Measurements from ENCODE around the gene CARS2. TPM values are rescaled to one million over a fixed set of nuclear protein-coding genes. Genes with fewer than 3 reads are reported as not detected.
"Not testable (repeated sequence)": the region's sequence is repeated elsewhere in the genome, so short reads cannot be mapped to it uniquely, and the experiment has no call there.

Gene CARS2
- total RNA-seq, 1 donor: 60.1 TPM

DNA sequence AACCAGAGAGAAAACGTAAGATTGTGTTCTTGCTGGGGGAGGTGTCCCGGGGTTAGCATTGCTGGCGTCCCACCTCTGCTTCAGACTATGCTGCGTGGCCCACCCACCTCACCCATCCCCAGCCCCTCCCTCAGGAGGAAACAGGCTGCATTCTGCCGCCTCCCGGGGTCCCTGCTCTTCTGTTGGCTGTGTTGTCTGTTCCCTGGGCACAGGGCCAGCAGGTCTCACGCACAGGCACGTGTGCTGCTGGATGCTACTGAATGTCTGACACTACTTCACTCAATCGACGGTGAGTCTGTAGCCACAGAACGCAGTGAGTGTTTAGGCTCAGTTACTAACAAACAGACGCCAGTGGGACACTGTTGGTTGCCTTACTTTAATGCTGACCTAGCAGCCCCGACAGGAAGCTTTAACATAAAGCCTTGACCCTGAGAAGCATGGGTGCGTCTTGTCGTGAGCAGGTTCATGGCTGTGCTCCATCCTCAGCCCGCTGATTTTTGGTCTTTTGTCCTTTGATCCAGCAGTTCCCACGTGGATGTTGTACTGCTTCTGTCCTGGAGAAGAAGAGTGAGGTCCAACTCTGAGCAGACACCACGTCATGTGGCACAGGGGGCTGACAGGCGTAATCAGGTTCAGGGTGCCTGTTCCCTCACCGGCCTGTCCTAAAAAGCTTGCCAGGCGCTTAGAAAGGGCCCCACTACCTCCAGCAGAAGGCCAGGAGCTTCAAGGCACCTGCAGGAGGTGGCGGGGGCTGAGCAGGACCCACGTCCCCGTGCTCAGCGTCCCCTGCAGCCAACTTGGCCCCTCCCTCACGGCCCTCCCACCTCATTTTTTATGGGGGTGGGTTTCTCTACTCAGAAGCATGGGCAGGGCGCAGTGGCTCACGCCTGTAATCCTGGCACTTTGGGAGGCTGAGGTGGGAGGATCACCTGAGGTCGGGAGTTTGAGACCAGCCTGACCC, 64.6 kb downstream of the CARS2 start:
- DNase-seq (ENCODE audit: low read depth in 2 of 3, low spot score in 2 of 3): no peak

DNA sequence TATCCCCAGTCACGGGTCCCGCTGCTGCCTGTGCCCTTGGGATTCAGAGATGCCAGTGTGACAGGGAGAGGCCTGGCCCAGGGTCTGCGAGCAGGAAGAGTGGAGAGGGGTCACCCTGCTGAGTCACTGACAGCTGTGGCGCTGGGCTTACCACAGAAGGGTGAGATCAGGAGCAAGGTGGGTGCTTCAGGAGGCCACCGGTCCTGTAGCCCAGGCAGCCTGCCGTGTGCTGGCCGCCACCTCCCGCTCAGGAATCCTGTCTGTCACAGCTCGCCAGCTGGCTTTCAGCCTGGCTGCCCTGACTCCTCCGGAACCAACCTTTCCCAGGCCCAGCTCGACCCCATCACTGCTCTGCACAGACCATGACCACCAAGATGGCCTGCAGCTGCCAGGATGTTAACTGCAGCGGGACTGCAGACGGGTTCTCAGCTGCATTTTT, 65.3 kb downstream of the CARS2 start:
- DNase-seq (ENCODE audit: low read depth in 2 of 3, low spot score in 2 of 3): no peak

DNA sequence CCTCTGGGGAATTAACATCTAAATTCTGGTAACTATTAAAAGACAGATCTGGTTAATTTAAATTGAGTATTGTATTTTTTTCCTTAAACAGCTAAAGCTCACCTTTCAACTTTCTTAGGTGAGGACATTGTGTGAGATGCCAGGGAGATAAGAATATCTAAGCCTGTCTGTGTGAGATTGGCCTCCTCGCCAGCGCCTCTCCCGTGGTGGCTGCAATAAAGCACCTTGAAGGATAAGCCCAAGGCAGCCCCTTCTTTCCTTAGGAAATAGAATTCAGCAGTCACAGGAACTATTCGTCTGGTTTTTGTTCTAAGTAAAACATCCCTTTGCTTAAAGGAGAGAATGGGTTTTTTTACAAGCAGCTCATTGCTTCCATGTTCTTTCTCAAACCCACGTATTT, 66.0 kb downstream of the CARS2 start:
- DNase-seq (ENCODE audit: low read depth in 2 of 3, low spot score in 2 of 3): no peak

DNA sequence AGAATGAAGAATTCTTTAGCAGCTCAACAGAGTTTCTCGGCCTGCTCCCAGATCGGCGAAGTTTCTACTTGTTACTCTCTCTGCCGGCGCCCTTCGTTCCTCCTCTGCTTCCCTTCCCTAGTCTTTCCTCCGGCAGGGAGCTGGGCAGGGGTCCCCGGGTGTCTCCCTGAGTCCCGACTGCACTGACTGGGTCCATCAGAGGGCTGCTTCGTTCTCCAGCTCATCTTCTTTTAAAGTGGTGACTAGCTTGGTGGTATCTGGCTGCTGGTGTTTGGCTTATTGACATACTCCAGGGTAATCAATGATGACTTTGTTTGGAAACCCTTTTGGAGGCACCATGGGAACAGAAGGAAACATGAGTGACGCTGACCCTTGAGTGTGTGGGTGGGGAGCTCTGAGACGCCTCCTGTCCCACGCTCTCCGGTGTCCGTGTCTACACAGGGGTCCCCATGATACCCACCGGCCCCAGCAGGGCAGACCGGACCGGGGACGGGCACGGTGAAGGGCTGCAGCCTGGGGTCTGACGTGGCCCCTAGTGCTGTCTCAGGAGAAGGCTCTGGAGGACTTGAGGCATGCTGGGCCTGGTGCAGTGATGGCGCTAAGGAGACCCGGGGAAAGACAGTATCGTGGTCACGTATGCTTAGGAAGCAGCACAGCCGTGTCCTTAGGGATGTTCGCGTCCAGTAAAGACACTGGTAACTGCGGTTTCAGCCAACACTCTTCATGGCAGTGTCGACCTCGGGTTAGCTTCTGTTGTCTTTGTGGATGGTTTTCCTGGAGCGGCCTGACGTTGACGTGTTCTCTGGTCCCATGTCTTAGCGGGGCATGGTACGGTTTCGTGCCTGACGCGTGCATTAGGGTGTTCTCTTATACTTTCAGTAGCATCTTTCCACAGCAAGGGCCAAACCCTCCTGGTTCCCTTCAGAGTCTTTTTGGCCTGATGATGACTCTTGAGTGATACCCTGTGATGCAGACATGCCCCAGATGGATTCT, 66.8 kb downstream of the CARS2 start:
- DNase-seq (ENCODE audit: low read depth in 2 of 3, low spot score in 2 of 3): no peak

DNA sequence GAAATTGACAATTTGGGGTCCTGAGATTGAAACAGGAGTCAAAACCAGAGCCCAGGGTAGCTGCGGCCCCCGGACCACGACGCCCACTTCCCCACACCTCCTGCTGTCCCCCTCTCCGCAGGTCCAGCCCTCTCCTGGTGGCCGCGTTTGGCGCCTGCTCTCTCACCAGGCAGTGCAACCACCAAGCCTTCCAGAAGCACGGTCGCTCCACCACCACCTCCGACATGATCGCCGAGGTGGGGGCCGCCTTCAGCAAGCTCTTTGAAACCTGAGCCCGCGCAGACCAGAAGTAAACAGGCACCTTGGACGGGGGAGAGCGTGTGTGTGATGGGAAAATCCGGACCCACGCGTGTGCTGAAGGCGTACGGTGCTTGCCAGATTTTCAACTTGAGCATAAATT, 67.7 kb downstream of the CARS2 start:
- no peak for DNase-seq (ENCODE audit: low read depth in 2 of 3, low spot score in 2 of 3)

DNA sequence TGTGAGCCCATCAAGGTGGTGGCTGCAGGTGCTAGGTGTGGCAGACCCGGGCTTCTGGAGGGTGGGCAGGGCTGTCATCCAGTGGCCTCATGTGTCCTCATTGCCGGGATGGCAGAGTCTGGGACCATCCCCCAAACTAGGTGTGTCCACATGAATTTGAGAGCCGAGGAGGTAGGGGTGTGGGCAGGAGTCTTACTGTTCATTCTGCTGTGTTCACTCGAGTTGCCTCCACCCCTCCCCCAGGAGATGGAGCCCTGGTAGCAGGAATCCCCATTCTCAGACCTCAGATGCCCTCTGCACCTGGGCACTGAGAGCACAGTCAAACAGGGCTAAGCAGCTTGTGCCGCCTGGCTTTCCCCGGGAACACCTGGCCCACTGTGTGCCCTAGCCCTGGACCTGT, 68.2 kb downstream of the CARS2 start:
- no peak for DNase-seq (ENCODE audit: low read depth in 2 of 3, low spot score in 2 of 3)

DNA sequence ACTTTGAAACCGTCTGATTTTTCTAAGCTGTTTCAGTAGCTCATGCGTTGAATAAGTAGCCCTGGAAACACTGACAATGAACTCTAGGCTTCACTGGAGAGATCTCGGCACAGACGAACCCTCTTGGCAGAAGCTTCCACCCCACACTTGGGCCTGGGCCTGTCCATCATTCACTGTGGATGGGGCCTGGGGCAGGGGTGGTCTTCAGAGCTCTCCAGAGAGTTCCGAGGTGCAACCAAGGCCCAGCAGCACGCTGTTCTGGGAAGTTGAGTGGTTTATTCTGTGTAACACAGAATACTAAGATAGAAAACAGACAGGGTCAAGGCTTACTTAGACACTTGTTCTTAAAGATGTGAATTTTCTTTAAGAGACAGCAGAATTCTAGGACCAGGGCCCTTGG, 68.6 kb downstream of the CARS2 start:
- DNase-seq (ENCODE audit: low read depth in 2 of 3, low spot score in 2 of 3): no peak

DNA sequence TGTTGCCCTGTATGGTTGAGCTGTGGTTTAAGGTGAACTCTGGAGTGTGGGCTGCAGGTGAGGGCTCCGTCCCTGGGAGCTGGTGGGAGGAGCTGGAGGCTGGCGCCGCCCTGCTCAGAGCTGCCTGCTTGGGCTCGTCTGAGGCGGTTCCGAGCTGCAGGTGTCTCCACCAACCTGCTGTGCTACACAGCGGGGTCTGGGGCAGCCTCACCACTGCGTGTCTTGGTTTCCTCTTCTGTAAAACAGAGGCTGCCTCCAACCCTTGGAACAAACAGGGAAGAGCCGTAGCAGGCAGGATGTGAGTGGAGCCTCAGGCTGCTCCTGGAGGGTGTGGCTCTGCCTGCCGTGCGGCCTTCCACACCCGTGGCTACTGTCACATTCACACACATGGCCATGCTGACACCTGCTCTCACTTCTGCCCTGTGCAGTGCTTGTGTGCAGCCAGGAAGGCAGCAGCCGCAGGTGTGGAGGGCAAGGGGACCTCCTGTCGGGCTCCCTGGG, 69.2 kb downstream of the CARS2 start:
- DNase-seq (ENCODE audit: low read depth in 2 of 3, low spot score in 2 of 3): no peak

DNA sequence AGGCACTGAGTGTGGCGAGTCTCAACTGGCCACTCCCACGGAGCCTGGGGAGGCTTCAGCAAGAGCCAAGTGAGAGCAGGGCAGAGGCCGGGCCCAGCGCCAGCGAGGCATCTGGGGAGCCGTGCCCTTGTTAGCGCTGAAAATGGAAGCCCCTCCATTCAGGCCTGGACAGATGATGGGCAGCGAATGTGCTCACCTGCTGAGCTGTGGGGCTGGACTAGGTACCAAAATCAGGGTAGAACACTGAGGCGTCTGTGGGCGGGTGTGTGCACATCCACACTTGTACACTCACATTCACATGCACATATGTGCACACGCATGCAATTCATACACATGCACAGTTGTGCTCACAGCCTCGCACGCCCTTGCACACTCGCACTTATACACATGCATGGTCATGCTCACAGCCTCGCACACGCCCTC, 69.9 kb downstream of the CARS2 start:
- DNase-seq (ENCODE audit: low read depth in 2 of 3, low spot score in 2 of 3): no peak

DNA sequence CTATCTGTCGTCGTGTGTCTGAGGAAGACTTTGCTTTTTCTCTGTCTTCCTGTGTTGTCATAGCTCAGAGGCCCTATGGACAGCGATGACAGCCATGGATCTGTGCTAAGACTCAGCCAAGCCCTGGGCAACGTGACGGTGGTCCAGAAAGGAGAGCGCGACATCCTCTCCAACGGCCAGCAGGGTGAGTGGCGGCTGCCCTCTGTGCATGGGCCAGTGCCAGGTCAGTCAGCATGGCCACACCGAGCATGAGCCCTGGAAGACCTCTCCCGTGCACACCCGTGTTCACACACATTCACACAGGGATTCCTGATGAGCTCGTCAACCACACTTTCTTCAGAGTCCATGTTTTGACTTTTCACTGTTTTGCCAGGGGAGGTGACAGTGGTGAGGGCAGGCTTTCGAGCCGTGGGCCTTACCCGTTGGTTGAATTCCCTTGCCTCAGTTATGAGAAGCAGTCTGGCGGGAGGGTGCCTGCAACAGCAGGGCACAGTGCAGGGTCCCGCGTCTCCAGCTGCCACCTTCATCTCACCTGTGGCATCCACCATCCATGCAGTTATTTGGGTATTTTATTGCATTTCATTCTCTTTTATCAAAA, 70.4 kb downstream of the CARS2 start:
- no peak for DNase-seq (ENCODE audit: low read depth in 2 of 3, low spot score in 2 of 3)

DNA sequence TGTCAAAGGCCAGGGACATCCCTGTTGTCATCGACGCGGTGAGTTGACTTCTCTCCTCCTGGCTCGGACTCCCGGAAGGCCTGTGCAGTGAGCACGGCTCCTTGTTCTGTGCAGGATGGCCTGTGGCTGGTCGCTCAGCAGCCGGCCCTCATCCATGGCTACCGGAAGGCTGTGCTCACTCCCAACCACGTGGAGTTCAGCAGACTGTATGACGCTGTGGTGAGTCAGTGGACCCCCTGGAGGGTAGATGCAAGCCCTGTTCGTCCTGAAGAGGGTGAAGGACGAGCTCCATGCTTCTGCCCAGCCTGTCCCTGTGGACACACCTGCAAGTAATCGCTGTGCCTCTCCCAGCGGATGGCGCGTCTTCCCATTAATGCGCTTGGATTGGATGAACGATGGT, 71.4 kb downstream of the CARS2 start:
- no peak for DNase-seq (ENCODE audit: low read depth in 2 of 3, low spot score in 2 of 3)

DNA sequence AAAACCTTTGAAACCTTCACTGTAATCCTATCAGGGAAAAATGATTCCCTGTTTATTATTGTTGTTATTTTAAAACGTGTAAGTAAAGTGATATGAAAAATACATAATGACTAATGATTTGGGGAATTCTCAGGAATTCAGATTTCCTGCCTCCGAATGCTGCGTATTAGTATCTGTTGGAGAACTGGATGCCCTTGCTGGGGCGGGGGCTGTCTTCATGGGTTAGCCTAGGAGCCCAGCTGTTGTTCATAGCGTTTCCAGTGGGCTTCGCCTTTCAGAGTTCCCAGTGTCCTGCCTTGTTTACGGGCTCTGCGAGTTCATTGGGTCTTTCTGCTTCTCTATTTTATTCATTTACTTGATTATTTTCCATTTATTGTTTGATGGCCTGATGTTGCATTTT, 72.1 kb downstream of the CARS2 start:
- DNase-seq (ENCODE audit: low read depth in 2 of 3, low spot score in 2 of 3): no peak

DNA sequence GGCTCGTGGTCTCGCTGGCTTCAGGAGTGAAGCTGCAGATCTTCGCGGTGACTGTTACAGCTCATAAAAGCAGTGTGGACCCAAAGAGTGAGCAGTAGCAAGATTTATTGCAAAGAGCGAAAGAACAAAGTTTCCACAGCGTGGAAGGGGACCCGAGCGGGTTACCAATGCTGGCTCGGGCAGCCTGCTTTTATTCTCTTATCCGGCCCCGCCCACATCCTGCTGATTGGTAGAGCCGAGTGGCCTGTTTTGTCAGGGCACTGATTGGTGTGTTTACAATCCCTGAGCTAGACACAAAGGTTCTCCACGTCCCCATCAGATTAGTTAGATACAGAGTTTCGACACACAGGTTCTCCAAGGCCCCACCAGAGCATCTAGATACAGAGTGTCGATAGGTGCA, 73.7 kb downstream of the CARS2 start:
- DNase-seq (ENCODE audit: low read depth in 2 of 3, low spot score in 2 of 3): not testable (repeated sequence)

DNA sequence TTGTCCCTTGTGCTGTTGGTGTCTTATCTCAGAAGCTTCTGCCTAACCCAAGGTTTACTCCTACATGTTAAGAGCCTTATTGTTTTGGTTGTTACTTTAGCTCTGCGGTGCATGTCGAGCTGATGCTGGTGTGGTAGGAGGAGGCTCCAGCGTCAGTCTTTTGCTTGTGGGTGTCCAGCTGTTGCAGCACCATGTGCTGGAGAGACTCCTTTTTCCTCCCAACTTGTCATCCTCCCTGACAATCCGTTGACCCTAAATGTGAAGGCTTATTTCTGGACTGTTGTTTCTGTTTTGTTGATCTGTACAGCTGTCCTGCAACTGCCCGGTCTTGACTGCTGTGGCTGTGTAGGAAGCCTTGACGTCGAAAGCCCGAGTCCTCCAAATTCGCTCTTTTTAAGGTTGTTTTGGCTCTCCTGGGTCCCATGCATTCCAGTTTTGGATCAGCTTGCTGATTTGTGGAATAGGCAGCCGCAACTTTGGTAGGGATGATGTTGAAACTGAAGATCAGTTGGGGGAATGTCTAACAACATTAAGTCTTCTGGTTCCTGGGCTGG, 75.3 kb downstream of the CARS2 start:
- no peak for DNase-seq (ENCODE audit: low read depth in 2 of 3, low spot score in 2 of 3)

DNA sequence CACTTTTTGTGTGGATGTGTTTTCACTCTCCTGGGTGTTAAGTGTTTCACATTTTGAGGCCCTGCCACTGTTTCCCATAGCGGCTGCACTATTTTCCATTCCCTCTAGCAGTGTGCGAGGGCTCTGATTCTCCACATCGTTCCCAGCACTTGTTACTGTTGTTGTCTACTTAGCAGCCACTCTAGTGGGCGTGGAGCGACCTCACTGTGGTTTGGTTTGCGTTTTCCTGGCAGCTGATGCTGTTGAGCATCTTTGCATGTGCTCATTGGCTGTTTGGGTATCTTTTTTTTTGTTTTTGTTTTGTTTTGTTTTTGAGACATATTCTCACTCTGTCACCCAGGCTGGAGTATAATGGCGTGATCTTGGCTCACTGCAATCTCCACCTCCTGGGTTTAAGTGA, 76.2 kb downstream of the CARS2 start:
- DNase-seq (ENCODE audit: low read depth in 2 of 3, low spot score in 2 of 3): no peak

DNA sequence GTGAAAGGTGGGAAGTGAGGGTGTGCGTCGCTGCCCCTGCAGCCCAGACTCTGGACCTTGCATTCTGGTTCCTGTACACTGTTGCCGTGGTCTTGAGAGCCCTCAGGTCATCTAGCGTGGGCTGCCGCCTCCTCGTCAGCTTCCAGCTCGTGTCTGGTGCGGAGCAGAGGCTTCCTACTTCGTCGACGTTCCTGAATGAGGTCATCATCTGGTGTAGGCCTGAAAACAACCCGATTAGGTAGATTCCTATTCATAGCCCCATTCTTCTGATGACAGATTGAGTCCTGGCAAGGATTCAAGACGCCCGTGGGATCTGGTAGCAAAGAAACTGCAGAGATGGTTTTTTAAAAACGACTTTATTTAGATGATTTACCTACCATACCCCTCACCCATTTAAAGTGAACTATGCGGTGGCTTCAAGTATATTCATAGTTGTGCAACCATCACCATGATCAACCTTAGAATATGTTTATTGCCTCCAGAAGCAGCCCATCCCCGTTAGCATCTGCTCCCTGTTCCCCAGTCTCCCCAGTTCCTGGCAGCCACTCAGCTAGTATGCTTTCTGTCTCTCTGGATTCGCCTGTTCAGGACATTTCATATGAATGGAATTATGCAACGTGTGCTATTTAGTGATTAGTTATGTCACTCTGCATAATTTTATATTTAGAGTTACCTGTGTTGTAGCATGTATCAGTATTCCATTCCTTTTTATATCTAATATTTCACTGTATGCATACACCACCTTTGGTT, 76.8 kb downstream of the CARS2 start:
- DNase-seq (ENCODE audit: low read depth in 2 of 3, low spot score in 2 of 3): no peak

DNA sequence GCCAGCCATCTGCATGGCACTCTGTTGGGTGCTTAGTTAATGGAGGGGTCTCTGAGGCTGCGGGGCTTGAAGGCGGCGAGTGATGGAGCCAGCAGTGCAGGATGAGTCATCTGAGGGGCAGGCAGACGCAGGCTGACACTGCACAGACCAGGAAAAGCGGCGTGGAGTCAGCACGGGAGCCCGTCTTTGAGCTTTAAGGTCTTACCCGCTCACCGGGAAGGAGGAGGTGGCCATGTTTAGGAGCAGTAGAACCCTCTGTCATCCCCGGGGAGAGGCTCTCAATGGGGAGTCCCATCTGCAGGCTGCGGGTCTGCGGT, 77.5 kb downstream of the CARS2 start:
- no peak for DNase-seq (ENCODE audit: low read depth in 2 of 3, low spot score in 2 of 3)

DNA sequence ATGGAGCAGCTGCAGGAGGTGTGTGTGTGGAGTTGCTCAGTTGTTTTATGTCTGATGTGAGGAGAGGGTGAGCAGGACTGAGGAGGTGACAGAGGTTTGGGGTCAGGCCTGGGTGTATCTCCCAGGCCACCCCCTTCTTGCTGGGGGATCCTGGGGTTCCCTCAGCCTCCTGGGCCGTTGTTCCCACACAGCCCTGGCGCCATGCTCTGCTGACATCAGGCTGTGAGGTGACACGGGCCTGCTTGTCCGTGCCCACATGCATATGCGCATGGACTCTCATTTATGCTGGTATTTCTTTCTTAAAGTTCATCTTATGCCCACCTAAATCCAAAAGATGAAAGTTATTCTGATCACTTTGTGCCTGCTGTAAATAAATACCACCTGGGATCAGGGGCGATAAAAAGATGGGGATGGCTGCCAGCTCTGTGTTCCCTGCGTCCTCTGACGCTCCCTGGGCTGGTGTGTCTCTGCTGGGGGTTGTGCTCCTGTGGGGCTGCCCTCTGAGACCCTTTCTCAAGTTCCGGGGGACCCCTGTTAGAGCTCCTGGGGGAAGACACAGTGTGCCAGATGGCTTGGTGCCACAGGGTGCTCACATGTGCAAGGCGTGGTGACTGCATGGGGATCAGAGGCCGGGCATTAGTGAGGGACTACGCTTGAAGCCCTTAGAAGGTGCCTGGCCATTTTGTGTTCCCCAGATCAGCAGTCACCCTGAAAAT, 78.0 kb downstream of the CARS2 start:
- no peak for DNase-seq (ENCODE audit: low read depth in 2 of 3, low spot score in 2 of 3)

DNA sequence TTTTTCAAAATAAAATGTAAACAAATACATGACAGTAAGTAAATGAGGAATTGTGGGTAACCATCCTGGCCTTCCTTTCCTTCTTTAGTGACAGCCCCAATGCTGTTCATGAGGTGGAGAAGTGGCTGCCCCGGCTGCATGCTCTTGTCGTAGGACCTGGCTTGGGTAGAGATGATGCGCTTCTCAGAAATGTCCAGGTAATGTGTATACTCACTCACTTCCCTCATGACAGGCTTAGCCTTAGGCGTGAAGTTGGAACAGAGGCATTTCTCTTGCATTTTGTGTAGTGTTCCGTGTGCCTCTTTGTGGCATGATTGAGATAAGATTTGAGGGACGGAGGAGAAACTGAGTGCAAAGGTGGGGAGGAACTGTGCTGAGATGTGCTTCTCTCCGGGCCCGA, 78.6 kb downstream of the CARS2 start:
- no peak for DNase-seq (ENCODE audit: low read depth in 2 of 3, low spot score in 2 of 3)

Data from hematopoietic multipotent progenitor cell (in vitro differentiated cells).